Activated CD8-positive, alpha-beta memory T cell treated with anti-CD3 and anti-CD28 coated beads, Interleukin-2, amount 10 ng/mL, durations not matched to agents 7 days and 5 days (primary cell): Measurements from ENCODE around the gene ARHGAP24. TPM values are rescaled to one million over a fixed set of nuclear protein-coding genes. Genes with fewer than 3 reads are reported as not detected.
"Not testable (repeated sequence)": the region's sequence is repeated elsewhere in the genome, so short reads cannot be mapped to it uniquely, and the experiment has no call there.

Source experiments
- ATAC-seq: fragments of 150-1000 bp; cut with Tn5 transposase; one replicate; pipeline ENCODE4 v1.10.0; 2021; ENCODE audit warnings: moderate library complexity
- CTCF ChIA-PET: fragments of 350-600 bp; sonication (Branson Sonifier 250); formaldehyde crosslinking; loops from one replicate; lab custom pipeline; 2021; ENCODE audit warnings: antibody characterized with exemption; lab: Charles Lee
- DNase-seq: peaks from one replicate; pipeline ENCODE4 v3.0.0-alpha.2; 2020
- H3K27ac Mint-ChIP-seq: one replicate; pipeline ENCODE4 v1.8.0; 2021; ENCODE audit warnings: mild to moderate bottlenecking, mixed read lengths
- H3K27me3 Mint-ChIP-seq: one replicate; pipeline ENCODE4 v1.8.0; 2021; ENCODE audit warnings: mixed read lengths
- H3K36me3 Mint-ChIP-seq: one replicate; pipeline ENCODE4 v1.8.0; 2021; ENCODE audit warnings: mild to moderate bottlenecking, mixed read lengths
- H3K4me1 Mint-ChIP-seq: one replicate; pipeline ENCODE4 v1.8.0; 2021; ENCODE audit warnings: mixed read lengths
- H3K4me3 Mint-ChIP-seq: one replicate; pipeline ENCODE4 v1.8.0; 2021; ENCODE audit warnings: mild to moderate bottlenecking, moderate library complexity, mixed read lengths
- H3K9me3 Mint-ChIP-seq: one replicate; pipeline ENCODE4 v1.8.0; 2022; ENCODE audit warnings: low read depth, mixed read lengths
- total RNA-seq, 2 experiments: library from RNA; stranded (reverse); gene quantifications; one replicate each; pipeline ENCODE4 v1.2.3, GENCODE V29; 2021

Gene ARHGAP24
- total RNA-seq, 2 experiments from 2014 or later: not detected

- Mint-ChIP-seq H3K27me3 (no peaks in the 10 kb centered on the region), H3K4me1 (no peaks in the 10 kb centered on the region), H3K4me3 (no peak overlapping the region), H3K36me3 (no peaks in the 10 kb centered on the region), H3K9me3 (no peaks in the 10 kb centered on the region), H3K27ac (no peak overlapping the region)
- CTCF ChIA-PET: no interaction called here
- ATAC-seq (no peak), DNase-seq (no peak)
These were observed 476.1 kb downstream of the ARHGAP24 start for GRCh38 chr4:85951099-85951498.

DNA sequence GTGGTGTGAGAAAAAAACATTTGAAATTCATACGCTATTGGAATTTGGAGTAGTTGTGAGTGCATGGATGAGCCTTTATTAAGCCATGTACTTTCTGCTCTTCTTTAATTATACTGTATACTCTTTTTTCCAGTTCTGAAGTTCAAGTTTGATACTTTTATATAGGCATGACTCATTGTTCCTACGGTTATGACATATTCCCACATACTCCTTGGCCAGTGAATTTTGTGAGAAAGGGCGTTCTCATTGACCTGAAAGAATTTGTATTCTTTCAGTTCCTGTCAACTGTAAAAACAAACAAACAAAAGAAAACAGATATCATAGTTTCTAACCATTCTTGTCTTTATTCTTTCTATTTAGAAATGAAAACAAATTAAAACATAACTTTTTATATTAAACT is 477.6 kb downstream of the ARHGAP24 start:
- no peaks in the 10 kb centered on the region for H3K27me3 Mint-ChIP-seq
- H3K36me3 Mint-ChIP-seq: no peaks in the 10 kb centered on the region
- no peak for DNase-seq
- H3K27ac Mint-ChIP-seq: no peak overlapping the region
- H3K4me3 Mint-ChIP-seq: no peak overlapping the region
- no peaks in the 10 kb centered on the region for H3K4me1 Mint-ChIP-seq
- no peak for ATAC-seq
- CTCF ChIA-PET: no interaction called here
- no peaks in the 10 kb centered on the region for H3K9me3 Mint-ChIP-seq

GRCh38 chr4:85952972-85953650 is 478.2 kb downstream of the ARHGAP24 start:
- ATAC-seq: no peak
- DNase-seq: no peak
- CTCF ChIA-PET: no interaction called here
- Mint-ChIP-seq H3K36me3 (no peaks in the 10 kb centered on the region), H3K27me3 (no peaks in the 10 kb centered on the region), H3K9me3 (no peaks in the 10 kb centered on the region), H3K4me3 (no peak overlapping the region), H3K27ac (no peak overlapping the region), H3K4me1 (no peaks in the 10 kb centered on the region)

DNA sequence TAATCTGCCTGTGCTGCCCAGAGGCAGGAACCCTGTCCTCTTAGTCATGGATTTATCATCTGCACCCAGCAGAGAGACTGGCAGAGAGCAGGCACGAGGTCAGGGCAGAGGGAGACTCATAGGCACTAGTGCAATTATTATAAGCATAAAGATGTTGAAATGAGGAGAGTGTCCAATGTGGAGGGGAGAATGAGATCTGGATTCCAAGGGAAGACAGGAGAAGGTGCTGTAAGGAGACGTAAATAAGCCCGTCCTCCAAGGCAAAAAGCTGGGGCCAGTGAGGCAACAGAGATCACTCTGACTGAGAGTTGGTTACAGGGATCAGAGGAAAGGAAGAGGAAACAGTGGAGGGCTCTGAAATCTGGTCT is 478.7 kb downstream of the ARHGAP24 start:
- CTCF ChIA-PET: no interaction called here

GRCh38 chr4:85955620-85956292 is 480.8 kb downstream of the ARHGAP24 start:
- H3K4me3 Mint-ChIP-seq: no peak overlapping the region
- no peaks in the 10 kb centered on the region for H3K36me3 Mint-ChIP-seq
- H3K27ac Mint-ChIP-seq: no peak overlapping the region
- H3K27me3 Mint-ChIP-seq: no peaks in the 10 kb centered on the region
- no peaks in the 10 kb centered on the region for H3K9me3 Mint-ChIP-seq
- no peaks in the 10 kb centered on the region for H3K4me1 Mint-ChIP-seq
- no peak for ATAC-seq
- CTCF ChIA-PET: no interaction called here
- no peak for DNase-seq

More for the DNA sequence above, 478.7 kb downstream of the ARHGAP24 start:
- H3K4me1 Mint-ChIP-seq: no peaks in the 10 kb centered on the region
- no peak overlapping the region for H3K27ac Mint-ChIP-seq
- DNase-seq (no peak), ATAC-seq (no peak)
- no peaks in the 10 kb centered on the region for H3K36me3 Mint-ChIP-seq
- H3K27me3 Mint-ChIP-seq: no peaks in the 10 kb centered on the region
- H3K4me3 Mint-ChIP-seq: no peak overlapping the region
- no peaks in the 10 kb centered on the region for H3K9me3 Mint-ChIP-seq

- DNase-seq (no peak), ATAC-seq (no peak)
- H3K4me1 Mint-ChIP-seq: no peaks in the 10 kb centered on the region
- no peak overlapping the region for H3K4me3 Mint-ChIP-seq
- CTCF ChIA-PET: no interaction called here
- no peaks in the 10 kb centered on the region for H3K36me3 Mint-ChIP-seq
- H3K9me3 Mint-ChIP-seq: peaks cover 2% of the 10 kb centered on the region
- no peak overlapping the region for H3K27ac Mint-ChIP-seq
- H3K27me3 Mint-ChIP-seq: no peaks in the 10 kb centered on the region
These were observed 481.5 kb downstream of the ARHGAP24 start for GRCh38 chr4:85956293-85956945.

DNA sequence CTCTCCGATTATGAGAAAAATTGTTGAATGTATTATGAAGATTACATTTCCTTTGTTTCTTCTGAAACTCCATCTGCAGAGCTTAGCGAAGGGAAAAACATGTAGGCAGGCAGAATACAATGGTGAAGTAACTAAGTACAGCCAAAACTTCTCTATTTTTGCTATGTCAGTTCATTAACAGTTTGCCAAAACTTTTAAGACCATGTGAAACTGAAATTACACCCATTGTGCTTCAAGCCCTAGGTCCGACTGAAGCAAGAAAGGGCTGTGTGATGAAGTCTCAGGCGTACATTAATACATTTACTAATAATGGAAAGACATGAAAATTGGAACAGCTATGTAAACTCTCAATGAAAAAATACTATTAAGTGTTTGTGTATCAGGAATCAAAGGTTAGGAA is 486.9 kb downstream of the ARHGAP24 start:
- H3K4me3 Mint-ChIP-seq: no peak overlapping the region
- H3K4me1 Mint-ChIP-seq: no peaks in the 10 kb centered on the region
- CTCF ChIA-PET: no interaction called here
- H3K27ac Mint-ChIP-seq: no peak overlapping the region
- H3K36me3 Mint-ChIP-seq: no peaks in the 10 kb centered on the region
- H3K27me3 Mint-ChIP-seq: no peaks in the 10 kb centered on the region
- peaks cover 2% of the 10 kb centered on the region for H3K9me3 Mint-ChIP-seq
- ATAC-seq: no peak
- DNase-seq: no peak

DNA sequence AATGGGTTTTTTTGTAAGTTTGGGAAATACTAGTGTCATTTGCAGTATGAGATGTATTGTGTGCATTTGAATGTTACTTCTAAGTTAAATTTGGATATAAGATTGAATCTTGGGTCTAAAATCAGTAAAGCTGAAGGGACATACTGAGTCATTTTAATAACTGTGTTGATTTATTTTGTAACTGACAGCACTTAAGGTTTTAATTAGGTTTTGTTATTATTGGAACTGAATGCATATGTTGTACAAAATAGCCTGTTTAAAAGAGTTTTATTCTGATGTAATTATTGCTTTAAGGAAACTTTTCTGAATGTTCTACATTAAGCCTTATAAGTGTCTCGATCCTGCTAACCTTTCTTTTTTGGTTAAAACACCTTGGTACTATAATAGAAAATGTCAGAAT is 488.3 kb downstream of the ARHGAP24 start:
- Mint-ChIP-seq H3K9me3 (peaks cover 2% of the 10 kb centered on the region), H3K27ac (no peak overlapping the region), H3K36me3 (no peaks in the 10 kb centered on the region), H3K4me3 (no peak overlapping the region), H3K4me1 (no peaks in the 10 kb centered on the region), H3K27me3 (no peaks in the 10 kb centered on the region)
- CTCF ChIA-PET: no interaction called here
- no peak for DNase-seq
- no peak for ATAC-seq

DNA sequence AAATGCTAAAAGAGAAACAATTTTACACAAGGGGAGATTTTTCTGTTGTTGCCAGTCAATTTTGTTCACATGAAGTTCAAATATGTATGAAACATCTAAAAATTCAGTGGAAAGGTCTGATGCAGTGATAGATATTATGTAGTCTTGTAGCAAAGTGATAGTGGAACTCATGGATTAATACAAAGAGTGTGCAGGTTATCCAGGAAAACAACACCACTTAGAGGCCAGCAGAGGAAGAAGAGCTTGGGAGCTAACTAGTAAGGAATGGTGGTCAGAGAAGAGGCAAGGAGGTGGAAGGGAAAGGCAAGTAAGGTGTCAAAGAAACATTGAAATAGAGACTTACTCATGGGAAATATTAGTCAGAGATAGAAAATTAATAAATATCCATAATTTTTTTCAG is 489.3 kb downstream of the ARHGAP24 start:
- CTCF ChIA-PET: interaction anchor here (1.4 kb wide), 1 partner anchor 31 kb away, joined by 3 read pairs; no protein-coding TSS in a partner anchor
- Mint-ChIP-seq H3K4me1 (no peaks in the 10 kb centered on the region), H3K9me3 (peaks cover 2% of the 10 kb centered on the region), H3K36me3 (no peaks in the 10 kb centered on the region), H3K4me3 (no peak overlapping the region), H3K27me3 (no peaks in the 10 kb centered on the region), H3K27ac (no peak overlapping the region)
- DNase-seq (no peak), ATAC-seq (no peak)

GRCh38 chr4:85965017-85965416 is 490.1 kb downstream of the ARHGAP24 start:
- H3K36me3 Mint-ChIP-seq, H3K4me3 Mint-ChIP-seq, ATAC-seq, H3K9me3 Mint-ChIP-seq, H3K27ac Mint-ChIP-seq, DNase-seq, H3K27me3 Mint-ChIP-seq, H3K4me1 Mint-ChIP-seq: not testable (repeated sequence)
- CTCF ChIA-PET: interaction anchor here (1.4 kb wide), 1 partner anchor 30 kb away, joined by 3 read pairs; no protein-coding TSS in a partner anchor

DNA sequence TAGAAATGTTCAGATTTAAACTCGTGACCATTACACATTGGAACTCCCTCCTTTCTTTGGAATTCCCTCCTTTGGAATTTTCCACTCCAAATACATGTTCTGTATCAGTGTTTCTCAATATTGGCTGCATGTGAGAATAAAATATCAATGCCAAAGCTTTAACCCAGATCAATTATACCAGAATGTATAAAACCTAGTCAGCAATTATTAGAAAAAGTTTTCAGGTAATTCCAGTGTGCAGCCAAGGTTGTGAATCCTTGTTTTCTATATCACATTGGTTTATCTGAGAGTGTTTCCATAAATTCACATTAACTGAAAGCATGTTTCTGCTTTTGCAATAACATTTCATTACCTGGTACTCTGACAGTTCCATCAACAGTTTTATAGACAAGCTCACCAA is 490.6 kb downstream of the ARHGAP24 start:
- CTCF ChIA-PET: no interaction called here
- Mint-ChIP-seq H3K4me3 (no peak overlapping the region), H3K27ac (no peak overlapping the region), H3K4me1 (no peaks in the 10 kb centered on the region), H3K36me3 (no peaks in the 10 kb centered on the region), H3K27me3 (no peaks in the 10 kb centered on the region), H3K9me3 (peaks cover 2% of the 10 kb centered on the region)
- ATAC-seq: no peak
- no peak for DNase-seq

DNA sequence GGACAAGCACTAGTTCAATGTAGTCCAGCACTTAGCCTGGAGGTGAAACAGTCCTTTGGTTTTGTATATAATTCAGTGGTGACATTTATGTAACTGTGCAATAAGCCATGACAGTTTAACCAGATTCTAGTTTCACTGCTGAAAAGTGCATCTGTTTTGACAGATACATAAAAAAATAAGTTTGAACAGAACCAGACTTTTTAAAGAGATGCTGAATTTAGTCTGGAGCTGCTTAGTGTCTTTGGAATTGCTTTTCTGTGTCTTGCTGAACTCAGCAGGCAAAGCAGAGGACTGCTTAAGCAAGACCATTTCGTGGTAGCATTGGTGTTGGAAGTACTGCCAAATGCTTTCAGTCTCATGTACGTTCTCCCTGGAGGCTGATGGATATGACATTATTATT is 491.4 kb downstream of the ARHGAP24 start:
- Mint-ChIP-seq H3K9me3 (no peaks in the 10 kb centered on the region), H3K27me3 (no peaks in the 10 kb centered on the region), H3K36me3 (no peaks in the 10 kb centered on the region), H3K27ac (no peak overlapping the region), H3K4me3 (no peak overlapping the region), H3K4me1 (no peaks in the 10 kb centered on the region)
- ATAC-seq (no peak), DNase-seq (no peak)
- CTCF ChIA-PET: no interaction called here

DNA sequence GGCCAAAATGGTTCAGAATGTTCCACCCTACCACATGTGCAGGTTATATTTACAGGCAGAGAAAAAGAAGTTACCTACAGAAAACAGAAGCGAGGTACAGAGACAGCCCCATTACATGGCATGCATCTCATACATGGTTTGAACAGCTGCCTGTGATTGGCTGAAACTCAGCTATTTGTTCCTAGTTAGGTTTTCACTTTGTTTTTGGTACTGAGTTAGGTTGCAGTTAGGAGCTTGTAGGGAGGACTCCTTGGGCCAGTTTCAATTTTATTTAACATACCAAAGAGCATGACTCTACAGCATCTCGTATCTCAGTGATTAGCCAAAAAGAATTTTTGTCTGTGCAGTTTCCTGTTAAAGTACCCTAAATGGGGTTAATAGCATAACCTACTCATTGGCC is 492.9 kb downstream of the ARHGAP24 start:
- ATAC-seq (no peak), DNase-seq (no peak)
- Mint-ChIP-seq H3K4me1 (no peaks in the 10 kb centered on the region), H3K27ac (no peak overlapping the region), H3K36me3 (no peaks in the 10 kb centered on the region), H3K9me3 (no peaks in the 10 kb centered on the region), H3K4me3 (no peak overlapping the region), H3K27me3 (no peaks in the 10 kb centered on the region)
- CTCF ChIA-PET: no interaction called here
